SK-N-MC (cell line): ENCODE results near the gene AIP.
"Not testable (repeated sequence)": the region's sequence is repeated elsewhere in the genome, so short reads cannot be mapped to it uniquely, and the experiment has no call there.

ENCODE experiments used
- DNase-seq: peaks from one replicate; pipeline ENCODE4 v3.0.0-alpha.2; 2011; ENCODE audit warnings: low read depth, low spot score
- H3K27ac ChIP-seq: fragments of 200-600 bp; sonication (generic); 2 replicates; pipeline ENCODE4 v1.5.1; 2016; ENCODE audit warnings: mixed run types
- H3K36me3 ChIP-seq: fragments of 200-600 bp; sonication (generic); 2 replicates; pipeline ENCODE4 v1.6.1; 2017; ENCODE audit warnings: antibody characterized with exemption, low read length, mixed read lengths; ENCODE audit not compliant: insufficient read depth
- H3K4me3 ChIP-seq: fragments of 200-600 bp; sonication (generic); 2 replicates; pipeline ENCODE4 v1.5.1; 2016
- H3K9ac ChIP-seq: fragments of 200-600 bp; sonication (generic); 2 replicates; pipeline ENCODE4 v1.8.0; 2017; ENCODE audit warnings: mixed run types, mixed read lengths; ENCODE audit not compliant: insufficient read length
- H3K9me3 ChIP-seq: fragments of 200-600 bp; sonication (generic); 2 replicates; pipeline ENCODE4 v1.6.1; 2017; ENCODE audit warnings: low read depth, mild to moderate bottlenecking, antibody characterized with exemption, low read length, moderate library complexity, mixed read lengths
- EZH2 ChIP-seq: fragments of 200-600 bp; sonication (generic); IDR thresholded peaks from one replicate; pipeline ENCODE4 v1.6.1; 2017; ENCODE audit warnings: antibody characterized with exemption
- FOXP2 ChIP-seq: optimal IDR thresholded peaks from 2 replicates; pipeline ENCODE3; 2011; ENCODE audit warnings: mild to moderate bottlenecking, moderate library complexity; ENCODE audit not compliant: insufficient read depth; ENCODE audit errors: extremely low read length, control extremely low read depth
- POLR2AphosphoS5 ChIP-seq: IDR thresholded peaks from 2 replicates; pipeline ENCODE4 v1.6.1; 2012; ENCODE audit warnings: mild to moderate bottlenecking, low read depth, low read length, borderline replicate concordance

The AIP gene

GRCh38 chr11:67505605-67506396 lies 23.0 kb downstream of the AIP start:
- Histone ChIP-seq H3K9me3 (no peaks in the 10 kb centered on the region), H3K27ac (peak overlapping the region; percentile 64), H3K36me3 (no peaks in the 10 kb centered on the region), H3K4me3 (peak overlapping the region; percentile 76), H3K9ac (peak overlapping the region; percentile 51)
- DNase-seq, result no peak
- TF ChIP-seq POLR2AphosphoS5 (no peak), FOXP2 (peak; percentile 29)

- DNase-seq, result no peak
- TF ChIP-seq POLR2AphosphoS5, result no peak
- no peak for TF ChIP-seq FOXP2
- TF ChIP-seq EZH2, result no peak
- H3K4me3 ChIP-seq, result no peak overlapping the region
- H3K27ac ChIP-seq, result no peak overlapping the region; the same call in 1 of the 2 replicates
- no peaks in the 10 kb centered on the region for H3K9me3 ChIP-seq
- no peaks in the 10 kb centered on the region for H3K36me3 ChIP-seq
- H3K9ac ChIP-seq, result no peak overlapping the region
Observed at GRCh38 chr11:67506426-67507051, 23.7 kb downstream of the AIP start.

DNA sequence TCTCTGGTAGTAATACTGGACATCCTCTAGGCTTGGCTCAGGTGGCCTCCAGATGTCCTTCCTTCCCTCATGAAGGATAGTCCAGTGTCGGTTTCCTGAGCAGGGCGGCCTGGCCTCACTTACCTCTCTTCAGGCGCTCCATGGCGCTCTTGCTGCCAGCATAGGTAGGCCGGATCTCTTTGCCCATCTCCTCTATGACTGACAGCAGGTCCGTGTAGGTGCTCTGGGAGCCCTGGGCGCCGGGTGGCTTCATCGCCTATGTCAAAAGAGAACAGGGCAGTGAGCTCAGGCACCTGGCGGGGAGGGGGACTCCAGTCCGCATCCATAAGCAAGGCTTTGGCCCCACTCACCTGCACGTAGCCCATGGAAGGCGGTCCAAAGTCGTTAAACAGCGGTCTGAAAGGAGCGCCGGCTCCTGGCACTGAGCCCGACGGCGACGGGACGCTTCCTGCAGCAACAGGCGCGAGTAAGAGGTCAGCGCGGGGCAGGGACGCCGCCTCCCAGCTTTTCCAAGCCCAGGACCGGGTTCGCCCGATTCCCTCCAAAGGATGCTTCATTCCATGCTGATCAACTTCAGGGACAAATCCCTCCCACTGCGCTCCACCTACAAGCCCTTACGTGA lies 24.5 kb downstream of the AIP start:
- peak overlapping the region; percentile 96 for H3K4me3 ChIP-seq
- H3K36me3 ChIP-seq, result no peaks in the 10 kb centered on the region
- H3K9ac ChIP-seq, result peak overlapping the region; percentile 47
- no peaks in the 10 kb centered on the region for H3K9me3 ChIP-seq
- no peak for DNase-seq
- TF ChIP-seq POLR2AphosphoS5 (no peak), EZH2 (no peak), FOXP2 (no peak)
- no peak overlapping the region for H3K27ac ChIP-seq

- no peaks in the 10 kb centered on the region for H3K36me3 ChIP-seq
- DNase-seq, result peak; percentile 83
- H3K4me3 ChIP-seq, result peak within 1 kb of the TSS; percentile 96
- H3K27ac ChIP-seq, result peak within 1 kb of the TSS; percentile 70; the same call in 1 of the 2 replicates
- TF ChIP-seq FOXP2 (no peak), POLR2AphosphoS5 (peak; percentile 27; the same call in 1 of the 2 replicates)
- no peaks in the 10 kb centered on the region for H3K9me3 ChIP-seq
- peak within 1 kb of the TSS; percentile 78 for H3K9ac ChIP-seq
Observed at GRCh38 chr11:67507864-67508485, 25.1 kb downstream of the AIP start, which contains the start of gene CDK2AP2. Gene CDK2AP2 (minus strand): TSS chr11:67508162. CDS start chr11:67508082, 80 bp downstream.

DNA sequence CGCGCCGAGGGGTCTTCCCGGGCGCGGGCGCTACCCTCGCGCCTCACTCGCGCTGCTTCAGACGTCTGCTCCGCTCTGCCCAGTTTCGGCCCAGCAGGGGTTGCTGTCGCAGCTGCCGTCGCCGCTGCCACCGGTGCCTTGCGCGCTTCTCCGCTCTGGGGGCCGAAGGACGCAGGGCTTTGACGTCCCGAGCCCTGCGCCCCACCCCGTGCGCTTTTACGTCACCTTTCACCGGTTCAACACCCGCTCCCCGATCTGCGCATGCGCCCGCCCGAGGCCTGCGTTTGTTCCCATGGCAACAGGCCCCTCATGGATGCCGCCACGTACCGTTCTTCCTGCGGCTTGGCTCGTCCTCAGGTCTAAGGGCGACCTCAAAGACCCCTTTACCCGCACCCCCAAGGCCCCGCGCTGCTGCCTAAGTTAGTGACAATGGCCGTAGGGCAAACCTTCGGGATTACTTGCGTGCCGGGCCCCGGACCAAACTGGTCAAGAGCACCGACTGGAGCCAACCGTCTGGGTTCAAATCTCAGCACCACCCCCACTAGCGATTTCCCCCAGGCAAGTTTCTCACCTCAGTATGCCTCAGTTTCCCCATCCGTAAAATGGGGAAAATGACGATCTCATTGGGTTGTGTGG lies 25.8 kb downstream of the AIP start:
- TF ChIP-seq EZH2 (no peak), POLR2AphosphoS5 (peak; percentile 41; the same call in 1 of the 2 replicates)
- DNase-seq, result peak; percentile 73

GRCh38 chr11:67510023-67510345 lies 27.2 kb downstream of the AIP start:
- H3K9me3 ChIP-seq, result no peaks in the 10 kb centered on the region
- DNase-seq, result no peak
- no peak overlapping the region for H3K27ac ChIP-seq
- no peaks in the 10 kb centered on the region for H3K36me3 ChIP-seq
- no peak overlapping the region for H3K9ac ChIP-seq
- TF ChIP-seq POLR2AphosphoS5 (no peak), FOXP2 (no peak), EZH2 (no peak)
- no peak overlapping the region for H3K4me3 ChIP-seq

More for the DNA sequence above, 25.8 kb downstream of the AIP start:
- Histone ChIP-seq H3K27ac (peak overlapping the region; percentile 70; the same call in 1 of the 2 replicates), H3K36me3 (no peaks in the 10 kb centered on the region), H3K9ac (peak overlapping the region; percentile 78), H3K9me3 (no peaks in the 10 kb centered on the region), H3K4me3 (peak overlapping the region; percentile 96)

GRCh38 chr11:67511558-67511957 lies 28.7 kb downstream of the AIP start:
- H3K4me3 ChIP-seq, H3K9ac ChIP-seq, H3K36me3 ChIP-seq, H3K27ac ChIP-seq, DNase-seq, H3K9me3 ChIP-seq: not testable (repeated sequence)

DNA sequence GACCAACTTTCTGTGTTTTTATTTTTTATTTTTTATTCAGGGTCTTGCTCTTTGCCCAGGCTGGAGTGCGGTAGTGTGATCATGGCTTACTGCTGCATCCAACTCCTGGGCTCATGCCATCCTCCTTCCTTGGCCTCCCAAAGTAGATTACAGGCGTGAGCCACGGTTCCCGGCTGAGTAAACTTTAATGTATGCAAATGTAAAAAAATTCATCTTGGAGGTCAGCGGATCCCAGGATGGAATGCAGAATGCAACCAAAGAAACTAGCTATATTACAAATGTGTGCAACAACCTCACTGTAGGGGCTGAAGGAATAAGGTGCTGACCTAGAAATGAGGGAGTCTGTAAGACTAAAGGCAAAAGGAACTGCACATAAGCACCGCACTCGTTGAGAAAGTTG lies 31.3 kb downstream of the AIP start:
- Histone ChIP-seq H3K9me3 (no peaks in the 10 kb centered on the region), H3K36me3 (no peaks in the 10 kb centered on the region), H3K9ac (no peak overlapping the region), H3K4me3 (no peak overlapping the region), H3K27ac (no peak overlapping the region)
- TF ChIP-seq FOXP2 (no peak), POLR2AphosphoS5 (no peak), EZH2 (no peak)
- DNase-seq, result no peak

- H3K9ac ChIP-seq, result no peak overlapping the region
- no peaks in the 10 kb centered on the region for H3K36me3 ChIP-seq
- H3K4me3 ChIP-seq, result no peak overlapping the region
- DNase-seq, result no peak
- H3K9me3 ChIP-seq, result no peaks in the 10 kb centered on the region
- TF ChIP-seq FOXP2, result no peak
- no peak for TF ChIP-seq POLR2AphosphoS5
- TF ChIP-seq EZH2, result no peak
- H3K27ac ChIP-seq, result no peak overlapping the region
Observed at GRCh38 chr11:67516806-67517205, 34.0 kb downstream of the AIP start.
